GM12891 (cell line): Measurements from ENCODE around the gene AMOTL2.

ENCODE experiments used
- PAX5 ChIP-seq: IDR thresholded peaks from 2 replicates; pipeline ENCODE4 v1.6.1; 2011; ENCODE audit warnings: low read length, moderate library complexity, mild to moderate bottlenecking; ENCODE audit not compliant: insufficient read depth, severe bottlenecking
- POLR2A ChIP-seq: IDR thresholded peaks from 2 replicates; pipeline ENCODE4 v1.6.1; 2011; ENCODE audit warnings: low read depth, low read length, control low read depth
- POLR2AphosphoS5 ChIP-seq: IDR thresholded peaks from 2 replicates; pipeline ENCODE4 v1.6.1; 2011; ENCODE audit warnings: low read depth, low read length, control low read depth
- SPI1 ChIP-seq: IDR thresholded peaks from 2 replicates; pipeline ENCODE4 v1.6.1; 2011; ENCODE audit warnings: low read depth, low read length, control low read depth
- TAF1 ChIP-seq: IDR thresholded peaks from 2 replicates; pipeline ENCODE4 v1.6.1; 2011; ENCODE audit warnings: low read depth, low read length, control low read depth

DNA sequence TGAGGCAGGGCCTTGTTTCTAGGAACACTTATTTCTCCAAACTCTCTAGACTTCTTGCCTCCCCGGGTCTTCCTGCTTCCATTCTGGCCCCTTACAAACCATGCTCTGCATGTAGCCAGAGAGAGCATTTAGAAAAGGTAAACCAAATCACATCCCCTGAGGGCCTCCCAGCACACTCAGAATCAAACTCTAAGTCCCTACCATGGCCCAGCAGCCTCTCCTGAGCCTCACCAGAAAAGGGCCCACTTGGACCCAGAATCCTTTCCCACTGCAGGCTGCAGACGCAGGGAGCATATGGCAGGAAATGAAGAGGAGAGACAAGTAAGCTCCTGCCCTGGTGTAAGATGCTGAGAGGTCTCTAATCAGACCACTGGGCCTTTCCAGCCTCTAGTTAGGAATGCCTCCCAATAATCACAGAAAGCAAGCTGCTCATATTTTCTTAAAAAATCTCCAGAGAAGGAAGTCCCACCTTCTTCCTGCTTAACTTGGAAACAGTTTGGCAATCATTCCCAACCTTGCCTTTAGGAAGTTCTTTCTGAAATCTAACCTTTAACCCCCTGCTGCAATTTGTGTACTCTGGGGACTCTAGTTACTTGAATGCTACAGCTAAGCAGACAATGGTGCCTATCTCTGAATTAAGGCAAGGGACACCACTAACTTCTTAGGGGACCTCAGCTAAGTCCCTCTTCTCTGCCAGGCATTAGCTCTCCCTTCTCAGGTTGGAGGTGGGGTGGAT is 4.2 kb downstream of the AMOTL2 start:
- TF ChIP-seq POLR2AphosphoS5: no peak
- TF ChIP-seq POLR2A: no peak
- no peak for TF ChIP-seq SPI1
- no peak for TF ChIP-seq TAF1
- TF ChIP-seq PAX5: no peak
